MCF 10A (cell line): ENCODE measurements around the gene SPACA9. TPM values are rescaled to one million over a fixed set of nuclear protein-coding genes. Genes with fewer than 3 reads are reported as not detected.
A peak's percentile ranks its signal among the peaks of the same experiment; 100 is the strongest.

Source experiments
- BruUV-seq: library from RNA; stranded (reverse); fragments of 400-500 nt; replicated peaks from 2 replicates; lab custom pipeline; 2021; lab: Mats Ljungman, UMichigan
- CTCF ChIA-PET: fragments of 300-600 bp; sonication (Branson Sonifier 250); formaldehyde crosslinking; extraction: SDS; loops from one replicate; lab custom pipeline; 2021; ENCODE audit warnings: antibody characterized with exemption, inconsistent platforms; lab: Yijun Ruan, JAX
- POLR2A ChIA-PET: fragments of 300-600, 350-650 bp; sonication (Branson Sonifier 250); formaldehyde crosslinking; extraction: SDS; loops from one replicate; lab custom pipeline; 2020; ENCODE audit warnings: antibody characterized with exemption, inconsistent platforms; lab: Yijun Ruan, JAX
- DNase-seq: peaks from one replicate; pipeline ENCODE4 v3.0.0-alpha.2; 2018; ENCODE audit not compliant: unreplicated experiment
- H3K27ac Mint-ChIP-seq: one replicate; pipeline ENCODE4 v1.8.0; 2022; ENCODE audit warnings: mild to moderate bottlenecking, low read depth, mixed read lengths; ENCODE audit not compliant: unreplicated experiment
- H3K27me3 Mint-ChIP-seq: one replicate; pipeline ENCODE4 v1.8.0; 2022; ENCODE audit warnings: mixed read lengths; ENCODE audit not compliant: insufficient read depth, unreplicated experiment
- H3K36me3 Mint-ChIP-seq: one replicate; pipeline ENCODE4 v1.8.0; 2022; ENCODE audit warnings: mild to moderate bottlenecking, moderate library complexity, mixed read lengths; ENCODE audit not compliant: insufficient read depth, unreplicated experiment
- H3K4me1 Mint-ChIP-seq: one replicate; pipeline ENCODE4 v1.8.0; 2022; ENCODE audit warnings: mixed read lengths; ENCODE audit not compliant: insufficient read depth, unreplicated experiment
- H3K4me3 Mint-ChIP-seq: one replicate; pipeline ENCODE4 v1.8.0; 2022; ENCODE audit warnings: mild to moderate bottlenecking, moderate library complexity, mixed read lengths; ENCODE audit not compliant: unreplicated experiment
- H3K9me3 Mint-ChIP-seq: one replicate; pipeline ENCODE4 v1.8.0; 2022; ENCODE audit warnings: mixed read lengths; ENCODE audit not compliant: unreplicated experiment
- CTCF ChIP-seq: fragments of 200-600 bp; IDR thresholded peaks from one replicate; pipeline ENCODE4 v1.8.0; 2022; ENCODE audit warnings: antibody characterized with exemption, mild to moderate bottlenecking; ENCODE audit not compliant: unreplicated experiment
- intact Hi-C: fragments of 100-400 bp; cut with micrococcal nuclease; formaldehyde crosslinking; loops from 2 replicates; pipeline ENCODE4 v1.14.1; 2022
- total RNA-seq: library from RNA; stranded (reverse); gene quantifications from 2 replicates; pipeline ENCODE4 v1.2.3, GENCODE V29; 2022

The SPACA9 gene
- total RNA-seq, 1 experiment from 2014 or later, result 4.4 TPM

- intact Hi-C loops, result no loop called here
- no TSS peak for BruUV-seq
- POLR2A ChIA-PET, result no interaction called here
- Mint-ChIP-seq H3K4me1 (no peaks in the 10 kb centered on the region), H3K27ac (no peak overlapping the region), H3K27me3 (no peaks in the 10 kb centered on the region), H3K4me3 (no peak overlapping the region), H3K9me3 (no peaks in the 10 kb centered on the region), H3K36me3 (peaks cover 4% of the 10 kb centered on the region)
- TF ChIP-seq CTCF, result no peak
- CTCF ChIA-PET, result no interaction called here
- DNase-seq, result no peak
These were observed 8.8 kb downstream of the SPACA9 start for GRCh38 chr9:132887181-132888120.

- POLR2A ChIA-PET, result interaction anchor here (0.6 kb wide), 1 partner anchor 9 kb away, joined by 3 read pairs; the partner anchor contains the start of gene SPACA9
- no peak overlapping the region for H3K27ac Mint-ChIP-seq
- no peak for TF ChIP-seq CTCF
- H3K4me1 Mint-ChIP-seq, result no peaks in the 10 kb centered on the region
- CTCF ChIA-PET, result interaction anchor here (0.6 kb wide), 1 partner anchor 14 kb away, joined by 3 read pairs; no protein-coding TSS in a partner anchor
- no peak for DNase-seq
- intact Hi-C loops, result no loop called here
- no TSS peak for BruUV-seq
- no peaks in the 10 kb centered on the region for H3K27me3 Mint-ChIP-seq
- no peak overlapping the region for H3K4me3 Mint-ChIP-seq
- H3K9me3 Mint-ChIP-seq, result no peaks in the 10 kb centered on the region
- peaks cover 4% of the 10 kb centered on the region for H3K36me3 Mint-ChIP-seq
These were observed 9.5 kb downstream of the SPACA9 start for GRCh38 chr9:132888151-132888550.

GRCh38 chr9:132892400-132892799, 13.7 kb downstream of the SPACA9 start:
- CTCF ChIA-PET, result interaction anchor here (0.8 kb wide), 1 partner anchor 9 kb away, joined by 3 read pairs; no protein-coding TSS in a partner anchor
- no peaks in the 10 kb centered on the region for H3K27me3 Mint-ChIP-seq
- peaks cover 10% of the 10 kb centered on the region for H3K4me1 Mint-ChIP-seq
- H3K36me3 Mint-ChIP-seq, result peaks cover 23% of the 10 kb centered on the region
- BruUV-seq, result no TSS peak
- TF ChIP-seq CTCF, result no peak
- no peak overlapping the region for H3K4me3 Mint-ChIP-seq
- H3K27ac Mint-ChIP-seq, result no peak overlapping the region
- DNase-seq, result no peak
- intact Hi-C loops, result no loop called here
- H3K9me3 Mint-ChIP-seq, result no peaks in the 10 kb centered on the region
- POLR2A ChIA-PET, result interaction anchor here (0.6 kb wide), 1 partner anchor 222 kb away, joined by 3 read pairs; the partner anchor contains the start of genes DDX31 and GTF3C4

- H3K9me3 Mint-ChIP-seq, result no peaks in the 10 kb centered on the region
- no peak for TF ChIP-seq CTCF
- POLR2A ChIA-PET, result interaction anchor here (0.6 to 1.3 kb wide), 4 partner anchors 13 to 61 kb away, joined by 3 to 6 read pairs (median 3); partner anchors contain the start of genes AK8 and SPACA9
- no TSS peak for BruUV-seq
- H3K36me3 Mint-ChIP-seq, result peaks cover 42% of the 10 kb centered on the region
- H3K4me3 Mint-ChIP-seq, result no peak overlapping the region
- intact Hi-C loops, result no loop called here
- DNase-seq, result peak; percentile 22
- CTCF ChIA-PET, result interaction anchor here (0.6 to 1.3 kb wide), 2 partner anchors 8 to 387 kb away, joined by 4 to 6 read pairs; no protein-coding TSS in a partner anchor
- peaks cover 10% of the 10 kb centered on the region for H3K4me1 Mint-ChIP-seq
- no peak overlapping the region for H3K27ac Mint-ChIP-seq
- H3K27me3 Mint-ChIP-seq, result no peaks in the 10 kb centered on the region
These were observed 15.6 kb downstream of the SPACA9 start for GRCh38 chr9:132894346-132894745.
